GM12891 (cell line): ENCODE data around the gene ADAMTS17.

Experiments
- POLR2A ChIP-seq: IDR thresholded peaks from 2 replicates; pipeline ENCODE4 v1.6.1; 2011; ENCODE audit warnings: low read depth, low read length, control low read depth
- POLR2AphosphoS5 ChIP-seq: IDR thresholded peaks from 2 replicates; pipeline ENCODE4 v1.6.1; 2011; ENCODE audit warnings: low read depth, low read length, control low read depth
- SPI1 ChIP-seq: IDR thresholded peaks from 2 replicates; pipeline ENCODE4 v1.6.1; 2011; ENCODE audit warnings: low read depth, low read length, control low read depth

DNA sequence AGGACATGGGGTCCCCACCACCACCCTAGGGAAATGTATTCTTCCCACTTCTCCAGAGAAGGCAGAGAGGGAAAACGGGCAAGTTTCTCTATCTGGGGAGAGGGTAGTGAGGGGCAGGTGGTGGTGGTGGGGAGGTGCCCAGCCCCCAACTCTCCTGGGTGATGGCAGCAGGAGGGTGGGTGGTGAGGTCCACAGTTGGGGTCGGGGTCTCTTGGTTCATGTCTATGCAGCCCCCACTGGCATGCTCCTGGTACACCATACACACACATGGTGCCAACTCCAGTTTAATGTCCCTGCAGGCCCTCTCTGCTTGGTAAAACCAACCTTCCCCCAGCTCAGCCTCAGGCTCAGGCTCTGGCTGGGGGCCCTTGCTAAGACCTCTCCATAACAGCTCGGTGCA, 354.1 kb downstream of the ADAMTS17 start:
- TF ChIP-seq POLR2AphosphoS5 (no peak), POLR2A (no peak), SPI1 (no peak)
